Rectal smooth muscle tissue (tissue), 1 donor: ENCODE measurements around the gene DOCK3.
"Not testable (repeated sequence)": the region's sequence is repeated elsewhere in the genome, so short reads cannot be mapped to it uniquely, and the experiment has no call there.

Experiments used
- H3K27ac ChIP-seq: one replicate; pipeline ENCODE4 v1.7.0; 2013; ENCODE audit warnings: low read depth, low read length, inconsistent platforms
- H3K27me3 ChIP-seq: one replicate; pipeline ENCODE4 v1.7.0; 2013; ENCODE audit warnings: low read length; ENCODE audit not compliant: control insufficient read depth, insufficient read depth
- H3K36me3 ChIP-seq: one replicate; pipeline ENCODE4 v1.7.0; 2013; ENCODE audit warnings: low read length; ENCODE audit not compliant: control insufficient read depth, insufficient read depth
- H3K4me1 ChIP-seq: one replicate; pipeline ENCODE4 v1.7.0; 2013; ENCODE audit warnings: low read length; ENCODE audit not compliant: control insufficient read depth, insufficient read depth
- H3K4me3 ChIP-seq: one replicate; pipeline ENCODE4 v1.7.0; 2013; ENCODE audit warnings: low read length
- H3K9ac ChIP-seq: one replicate; pipeline ENCODE4 v1.7.0; 2013; ENCODE audit warnings: low read length

DOCK3 gene

GRCh38 chr3:50698269-50698668, 23.5 kb downstream of the DOCK3 start:
- no peak overlapping the region for H3K4me3 ChIP-seq
- no peak overlapping the region for H3K27ac ChIP-seq
- no peaks in the 10 kb centered on the region for H3K4me1 ChIP-seq
- H3K36me3 ChIP-seq: no peaks in the 10 kb centered on the region
- H3K9ac ChIP-seq: no peak overlapping the region
- no peaks in the 10 kb centered on the region for H3K27me3 ChIP-seq

DNA sequence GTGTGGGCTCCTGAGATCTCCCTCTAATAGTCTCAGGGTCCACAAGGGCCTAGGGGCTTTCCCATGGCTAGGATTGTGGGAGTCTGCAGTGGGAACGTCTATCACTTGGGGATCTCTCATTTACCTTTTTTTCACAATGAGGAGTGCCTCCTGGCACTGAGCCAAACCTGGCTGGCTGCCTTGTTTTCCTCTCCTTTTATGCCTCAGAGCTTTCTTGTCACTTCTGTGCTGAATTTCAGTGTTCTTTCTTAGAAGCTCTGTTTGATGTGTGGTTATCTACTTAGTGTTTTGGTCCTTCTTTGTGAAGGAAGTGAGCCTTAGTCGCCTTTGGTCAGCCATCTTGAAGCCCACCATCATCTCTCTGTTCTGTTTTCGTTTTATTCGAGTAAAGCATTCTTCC, 33.9 kb downstream of the DOCK3 start:
- no peaks in the 10 kb centered on the region for H3K4me1 ChIP-seq
- H3K9ac ChIP-seq: no peak overlapping the region
- no peak overlapping the region for H3K4me3 ChIP-seq
- no peak overlapping the region for H3K27ac ChIP-seq
- H3K36me3 ChIP-seq: no peaks in the 10 kb centered on the region
- no peaks in the 10 kb centered on the region for H3K27me3 ChIP-seq

GRCh38 chr3:50714946-50715345, 40.2 kb downstream of the DOCK3 start:
- no peaks in the 10 kb centered on the region for H3K27me3 ChIP-seq
- no peak overlapping the region for H3K27ac ChIP-seq
- H3K36me3 ChIP-seq: no peaks in the 10 kb centered on the region
- H3K4me1 ChIP-seq: no peaks in the 10 kb centered on the region
- no peak overlapping the region for H3K9ac ChIP-seq
- no peak overlapping the region for H3K4me3 ChIP-seq

- H3K4me3 ChIP-seq: no peak overlapping the region
- no peaks in the 10 kb centered on the region for H3K36me3 ChIP-seq
- no peaks in the 10 kb centered on the region for H3K27me3 ChIP-seq
- no peaks in the 10 kb centered on the region for H3K4me1 ChIP-seq
- H3K9ac ChIP-seq: no peak overlapping the region
- H3K27ac ChIP-seq: no peak overlapping the region
Measured at GRCh38 chr3:50724831-50725230, 50.1 kb downstream of the DOCK3 start.

DNA sequence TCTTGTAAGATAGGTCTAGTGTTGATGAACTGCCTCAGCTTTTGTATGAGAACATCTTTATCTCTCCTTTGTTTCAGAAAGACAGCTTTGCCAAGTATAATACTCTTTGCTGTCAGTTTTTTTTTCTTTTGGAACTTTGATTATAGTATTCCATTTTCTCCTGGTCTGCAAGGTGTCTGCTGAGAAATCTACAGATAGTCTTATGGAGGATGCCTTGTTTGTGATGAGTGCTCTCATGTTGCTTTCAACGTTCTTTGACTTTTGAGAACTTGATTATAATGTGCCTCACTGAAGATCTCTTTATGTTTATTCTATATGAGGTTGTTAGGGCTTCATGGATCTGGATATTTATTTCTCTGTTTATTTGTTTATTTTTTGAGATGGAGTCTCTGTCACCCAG, 60.3 kb downstream of the DOCK3 start:
- Histone ChIP-seq H3K36me3 (no peaks in the 10 kb centered on the region), H3K27ac (no peak overlapping the region), H3K27me3 (no peaks in the 10 kb centered on the region), H3K4me1 (no peaks in the 10 kb centered on the region), H3K4me3 (no peak overlapping the region), H3K9ac (no peak overlapping the region)

GRCh38 chr3:50737193-50737905, 62.6 kb downstream of the DOCK3 start:
- H3K9ac ChIP-seq: no peak overlapping the region
- H3K27me3 ChIP-seq: no peaks in the 10 kb centered on the region
- H3K27ac ChIP-seq: no peak overlapping the region
- H3K36me3 ChIP-seq: no peaks in the 10 kb centered on the region
- H3K4me3 ChIP-seq: no peak overlapping the region
- H3K4me1 ChIP-seq: no peaks in the 10 kb centered on the region

DNA sequence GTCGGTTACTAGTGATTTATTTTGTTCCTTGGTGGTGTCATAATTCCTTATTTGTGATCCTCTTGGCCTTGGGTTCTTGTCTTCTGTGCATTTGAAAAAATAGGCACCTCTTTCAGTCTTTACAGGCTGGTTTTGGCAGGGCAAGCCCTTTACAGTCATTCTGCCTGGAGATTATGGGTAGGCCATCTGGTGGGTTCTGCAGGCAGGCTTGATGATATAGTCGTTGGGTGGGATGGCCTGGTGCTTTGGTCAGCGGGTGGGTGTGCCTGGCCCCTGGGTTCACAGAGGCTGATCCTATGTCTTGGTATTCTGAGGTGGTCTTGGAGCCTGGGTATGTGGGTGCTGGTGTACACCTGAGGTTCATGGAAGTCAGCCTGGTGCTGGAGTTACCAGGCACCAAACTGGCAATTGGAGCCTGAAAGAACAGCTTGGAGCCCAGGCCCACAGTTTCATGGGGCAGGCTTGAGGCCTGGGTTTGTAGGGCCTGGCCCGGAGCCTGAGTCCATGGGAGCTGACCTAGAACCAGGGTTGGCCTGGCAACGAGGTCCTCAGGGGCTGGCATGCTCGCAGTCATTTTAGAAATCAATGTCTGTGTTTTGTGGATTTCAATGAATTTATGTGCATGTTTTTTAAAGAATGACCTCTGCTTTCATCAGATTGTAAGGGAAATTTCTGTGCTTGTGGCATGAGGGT, 63.3 kb downstream of the DOCK3 start:
- no peaks in the 10 kb centered on the region for H3K4me1 ChIP-seq
- H3K27ac ChIP-seq: no peak overlapping the region
- no peaks in the 10 kb centered on the region for H3K36me3 ChIP-seq
- H3K27me3 ChIP-seq: no peaks in the 10 kb centered on the region
- H3K4me3 ChIP-seq: no peak overlapping the region
- no peak overlapping the region for H3K9ac ChIP-seq

DNA sequence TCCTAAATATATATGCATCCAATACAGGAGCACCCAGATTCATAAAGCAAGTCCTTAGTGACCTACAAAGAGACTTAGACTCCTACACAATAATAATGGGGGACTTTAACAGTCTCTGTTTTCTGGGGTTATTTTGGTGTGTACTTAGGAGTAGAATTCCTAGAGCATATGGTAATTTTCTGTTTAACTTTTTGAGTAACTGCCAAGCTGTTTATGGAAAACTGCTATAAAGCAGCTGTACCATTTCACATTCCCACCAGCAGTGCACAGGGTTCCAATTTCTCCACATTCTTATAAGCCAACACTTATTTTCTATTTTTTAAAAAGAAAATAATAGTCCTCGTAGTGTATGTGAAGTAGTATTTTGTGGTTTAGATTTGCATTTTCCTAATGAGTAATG, 68.9 kb downstream of the DOCK3 start:
- Histone ChIP-seq H3K27ac (no peak overlapping the region), H3K4me1 (no peaks in the 10 kb centered on the region), H3K9ac (no peak overlapping the region), H3K4me3 (no peak overlapping the region), H3K36me3 (no peaks in the 10 kb centered on the region), H3K27me3 (no peaks in the 10 kb centered on the region)

DNA sequence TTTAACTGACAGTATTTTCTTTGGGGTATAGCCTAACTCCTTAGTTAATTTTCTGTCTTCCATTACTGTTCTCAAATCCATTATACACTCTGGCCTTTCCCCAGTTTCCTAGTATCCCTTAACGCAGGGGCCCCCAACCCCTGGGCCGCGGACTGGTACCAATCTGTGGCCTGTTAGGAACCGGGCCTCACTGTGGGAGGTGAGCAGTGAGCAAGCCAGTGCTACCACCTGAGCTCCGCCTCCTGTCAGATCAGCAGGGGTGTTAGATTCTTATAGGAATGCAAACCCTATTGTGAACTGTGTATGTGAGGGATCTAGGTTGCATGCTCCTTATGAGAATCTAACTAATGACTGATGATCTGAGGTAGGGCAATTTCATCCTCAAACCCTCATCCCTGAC, 75.1 kb downstream of the DOCK3 start:
- Histone ChIP-seq H3K9ac (no peak overlapping the region), H3K4me1 (no peaks in the 10 kb centered on the region), H3K4me3 (no peak overlapping the region), H3K27ac (no peak overlapping the region), H3K36me3 (no peaks in the 10 kb centered on the region), H3K27me3 (no peaks in the 10 kb centered on the region)

GRCh38 chr3:50759015-50759414, 84.3 kb downstream of the DOCK3 start:
- H3K4me3 ChIP-seq: no peak overlapping the region
- H3K9ac ChIP-seq: no peak overlapping the region
- no peaks in the 10 kb centered on the region for H3K4me1 ChIP-seq
- H3K27ac ChIP-seq: no peak overlapping the region
- H3K27me3 ChIP-seq: no peaks in the 10 kb centered on the region
- no peaks in the 10 kb centered on the region for H3K36me3 ChIP-seq

- Histone ChIP-seq H3K4me1 (no peaks in the 10 kb centered on the region), H3K27me3 (no peaks in the 10 kb centered on the region), H3K36me3 (no peaks in the 10 kb centered on the region), H3K4me3 (no peak overlapping the region), H3K27ac (no peak overlapping the region), H3K9ac (no peak overlapping the region)
Measured at GRCh38 chr3:50777680-50778079, 103.0 kb downstream of the DOCK3 start.

DNA sequence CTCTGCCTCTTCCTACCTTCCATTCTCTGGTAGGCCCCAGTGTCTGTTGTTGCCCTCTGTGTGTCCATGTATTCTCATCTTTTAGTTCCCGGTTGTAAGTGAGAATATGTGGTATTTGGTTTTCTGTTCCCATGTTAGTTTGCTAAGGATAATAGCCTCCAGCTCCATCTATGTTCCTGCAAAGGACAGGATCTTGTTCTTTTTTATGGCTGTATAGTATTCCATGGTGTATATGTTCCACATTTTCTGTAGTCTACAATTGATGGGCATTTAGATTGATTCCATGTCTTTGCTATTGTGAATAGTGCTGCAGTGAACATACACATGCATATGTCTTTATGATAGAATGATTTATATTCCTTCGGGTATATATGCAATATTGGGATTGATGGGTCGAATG, 107.0 kb downstream of the DOCK3 start:
- H3K9ac ChIP-seq, H3K27ac ChIP-seq, H3K4me1 ChIP-seq, H3K27me3 ChIP-seq, H3K36me3 ChIP-seq, H3K4me3 ChIP-seq: not testable (repeated sequence)

DNA sequence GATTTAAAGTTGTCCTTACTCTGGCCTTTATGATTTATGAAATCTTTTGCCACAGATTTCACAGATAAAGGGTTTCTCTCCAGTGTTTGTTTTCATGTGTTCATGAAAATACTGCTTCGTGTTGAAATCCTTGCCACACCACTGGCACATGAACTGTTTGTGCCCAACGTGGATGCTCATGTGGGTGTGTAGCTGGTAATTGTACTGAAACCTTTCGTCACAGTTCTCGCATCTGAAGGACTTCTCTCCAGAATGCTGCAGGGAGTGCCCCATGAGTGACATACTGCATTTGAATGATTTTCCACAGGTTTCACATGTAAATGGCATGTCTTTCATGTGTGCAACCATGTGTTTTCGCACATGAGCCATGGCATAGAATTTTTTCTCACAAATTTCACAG, 111.9 kb downstream of the DOCK3 start:
- Histone ChIP-seq H3K27ac (no peak overlapping the region), H3K36me3 (no peaks in the 10 kb centered on the region)

More for the DNA sequence above, 111.9 kb downstream of the DOCK3 start:
- H3K4me3 ChIP-seq: no peak overlapping the region
- H3K4me1 ChIP-seq: no peaks in the 10 kb centered on the region
- no peak overlapping the region for H3K9ac ChIP-seq
- no peaks in the 10 kb centered on the region for H3K27me3 ChIP-seq
